Measurements from ENCODE around the gene MEG3. TPM values are rescaled to one million over a fixed set of nuclear protein-coding genes. Genes with fewer than 3 reads are reported as not detected.
"Not testable (repeated sequence)": the region's sequence is repeated elsewhere in the genome, so short reads cannot be mapped to it uniquely, and the experiment has no call there.

Gene MEG3
- total RNA-seq, 1 donor from 2014 or later: 0.22 TPM

- DNase-seq: no peak
- no peak overlapping the region for H3K27ac Mint-ChIP-seq (ENCODE audit: unreplicated experiment)
- no peak for TF ChIP-seq CTCF (IDR thresholded peaks at IDR 0.05; ENCODE audit: partially characterized antibody, unreplicated experiment)
- no peaks in the 10 kb centered on the region for H3K36me3 Mint-ChIP-seq (ENCODE audit: unreplicated experiment)
- peaks cover 1% of the 10 kb centered on the region for H3K9me3 Mint-ChIP-seq (ENCODE audit: unreplicated experiment)
- H3K4me3 Mint-ChIP-seq (ENCODE audit: unreplicated experiment): no peak overlapping the region
- H3K27me3 Mint-ChIP-seq (ENCODE audit: unreplicated experiment): peaks cover 2% of the 10 kb centered on the region
- H3K4me1 Mint-ChIP-seq (ENCODE audit: low read depth, unreplicated experiment): peaks cover 12% of the 10 kb centered on the region
Measured at GRCh38 chr14:100791348-100791735, 34.6 kb upstream of the MEG3 start.

DNA sequence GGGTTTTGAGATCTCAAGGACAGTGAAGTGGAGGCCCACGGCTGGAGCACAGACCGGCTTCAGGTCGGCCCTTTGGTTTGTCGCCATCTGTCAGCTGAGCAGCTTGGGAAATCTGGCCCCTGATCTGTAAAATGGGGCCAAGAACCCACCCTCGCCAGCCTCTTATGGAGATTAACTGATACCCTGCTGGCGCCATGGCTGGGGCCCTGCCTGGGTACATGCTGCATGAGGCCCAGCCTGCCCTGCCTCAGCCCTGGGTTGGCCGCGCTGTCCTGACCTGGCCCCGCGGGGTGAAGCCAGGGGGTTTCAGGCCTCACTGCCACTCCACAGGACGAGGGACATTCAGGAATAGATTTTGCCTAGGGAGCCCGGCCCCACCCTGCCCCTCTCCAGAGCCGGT, 33.9 kb upstream of the MEG3 start:
- Mint-ChIP-seq H3K4me3 (ENCODE audit: unreplicated experiment) (no peak overlapping the region), H3K27ac (ENCODE audit: unreplicated experiment) (no peak overlapping the region), H3K4me1 (ENCODE audit: low read depth, unreplicated experiment) (peaks cover 7% of the 10 kb centered on the region), H3K9me3 (ENCODE audit: unreplicated experiment) (peaks cover 1% of the 10 kb centered on the region), H3K27me3 (ENCODE audit: unreplicated experiment) (peaks cover 2% of the 10 kb centered on the region), H3K36me3 (ENCODE audit: unreplicated experiment) (no peaks in the 10 kb centered on the region)
- no peak for TF ChIP-seq CTCF (IDR thresholded peaks at IDR 0.05; ENCODE audit: partially characterized antibody, unreplicated experiment)
- DNase-seq: no peak

GRCh38 chr14:100796946-100797345, 29.0 kb upstream of the MEG3 start:
- H3K36me3 Mint-ChIP-seq (ENCODE audit: unreplicated experiment): no peaks in the 10 kb centered on the region
- TF ChIP-seq CTCF (IDR thresholded peaks at IDR 0.05; ENCODE audit: partially characterized antibody, unreplicated experiment): no peak
- peaks cover 1% of the 10 kb centered on the region for H3K9me3 Mint-ChIP-seq (ENCODE audit: unreplicated experiment)
- no peaks in the 10 kb centered on the region for H3K27me3 Mint-ChIP-seq (ENCODE audit: unreplicated experiment)
- H3K4me3 Mint-ChIP-seq (ENCODE audit: unreplicated experiment): no peak overlapping the region
- H3K4me1 Mint-ChIP-seq (ENCODE audit: low read depth, unreplicated experiment): peaks cover 2% of the 10 kb centered on the region
- H3K27ac Mint-ChIP-seq (ENCODE audit: unreplicated experiment): no peak overlapping the region
- no peak for DNase-seq

GRCh38 chr14:100800041-100800440, 25.9 kb upstream of the MEG3 start:
- Mint-ChIP-seq H3K9me3 (ENCODE audit: unreplicated experiment) (no peaks in the 10 kb centered on the region), H3K4me3 (ENCODE audit: unreplicated experiment) (no peak overlapping the region), H3K4me1 (ENCODE audit: low read depth, unreplicated experiment) (no peaks in the 10 kb centered on the region), H3K27me3 (ENCODE audit: unreplicated experiment) (peaks cover 1% of the 10 kb centered on the region), H3K27ac (ENCODE audit: unreplicated experiment) (no peak overlapping the region), H3K36me3 (ENCODE audit: unreplicated experiment) (no peaks in the 10 kb centered on the region)
- no peak for TF ChIP-seq CTCF (IDR thresholded peaks at IDR 0.05; ENCODE audit: partially characterized antibody, unreplicated experiment)
- no peak for DNase-seq

DNA sequence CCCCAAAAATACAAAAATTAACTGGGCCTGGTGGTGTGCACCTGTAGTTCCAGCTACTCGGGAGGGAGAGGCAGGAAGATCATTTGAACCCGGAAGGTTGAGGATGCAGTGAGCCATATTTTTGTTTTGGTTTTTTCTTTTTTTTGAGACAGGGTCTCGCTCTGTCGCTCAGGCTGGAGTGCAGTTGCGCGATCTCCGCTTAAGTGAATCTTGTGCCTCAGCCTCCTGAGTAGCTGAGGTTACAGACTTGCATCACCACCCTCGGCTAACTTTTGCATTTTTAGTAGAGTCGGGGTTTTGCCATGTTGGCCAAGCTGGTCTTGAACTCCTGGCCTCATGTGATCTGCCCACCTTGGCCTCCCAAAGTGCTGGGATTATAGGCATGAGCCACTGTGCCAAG, 24.5 kb upstream of the MEG3 start:
- H3K4me3 Mint-ChIP-seq (ENCODE audit: unreplicated experiment); H3K27me3 Mint-ChIP-seq (ENCODE audit: unreplicated experiment); H3K27ac Mint-ChIP-seq (ENCODE audit: unreplicated experiment); DNase-seq; H3K36me3 Mint-ChIP-seq (ENCODE audit: unreplicated experiment); H3K9me3 Mint-ChIP-seq (ENCODE audit: unreplicated experiment); H3K4me1 Mint-ChIP-seq (ENCODE audit: low read depth, unreplicated experiment): not testable (repeated sequence)

GRCh38 chr14:100802179-100802578, 23.7 kb upstream of the MEG3 start:
- Mint-ChIP-seq H3K36me3 (ENCODE audit: unreplicated experiment) (no peaks in the 10 kb centered on the region), H3K27ac (ENCODE audit: unreplicated experiment) (no peak overlapping the region), H3K4me3 (ENCODE audit: unreplicated experiment) (no peak overlapping the region), H3K27me3 (ENCODE audit: unreplicated experiment) (peaks cover 1% of the 10 kb centered on the region), H3K4me1 (ENCODE audit: low read depth, unreplicated experiment) (no peaks in the 10 kb centered on the region), H3K9me3 (ENCODE audit: unreplicated experiment) (no peaks in the 10 kb centered on the region)
- DNase-seq: no peak
- no peak for TF ChIP-seq CTCF (IDR thresholded peaks at IDR 0.05; ENCODE audit: partially characterized antibody, unreplicated experiment)

Data from glutamatergic neuron (in vitro differentiated cells).